HEK293T (cell line): ENCODE measurements around the gene INTS7.

ENCODE experiments used
- BHLHE40 ChIP-seq: fragments of 450-650 bp; IDR thresholded peaks from 2 replicates; pipeline ENCODE4 v1.6.1; 2016; ENCODE audit warnings: mild to moderate bottlenecking, moderate library complexity, borderline replicate concordance
- CTBP1 ChIP-seq: fragments of 450-650 bp; IDR thresholded peaks from 2 replicates; pipeline ENCODE4 v1.6.1; 2016; ENCODE audit warnings: borderline replicate concordance
- ELF4 ChIP-seq: fragments of 450-650 bp; IDR thresholded peaks from 2 replicates; pipeline ENCODE4 v1.6.1; 2017; ENCODE audit warnings: antibody characterized with exemption
- FOXA1 ChIP-seq: fragments of 450-650 bp; IDR thresholded peaks from 2 replicates; pipeline ENCODE4 v1.6.1; 2016; ENCODE audit warnings: mild to moderate bottlenecking
- FOXK2 ChIP-seq: fragments of 450-650 bp; IDR thresholded peaks from 2 replicates; pipeline ENCODE4 v1.6.1; 2016; ENCODE audit warnings: mild to moderate bottlenecking
- LEF1 ChIP-seq: fragments of 450-650 bp; IDR thresholded peaks from 2 replicates; pipeline ENCODE4 v1.6.1; 2017; ENCODE audit warnings: mild to moderate bottlenecking, borderline replicate concordance
- NFRKB ChIP-seq: fragments of 450-650 bp; IDR thresholded peaks from 2 replicates; pipeline ENCODE4 v1.6.1; 2016; ENCODE audit warnings: mild to moderate bottlenecking, moderate library complexity
- SP1 ChIP-seq: fragments of 450-650 bp; IDR thresholded peaks from 2 replicates; pipeline ENCODE4 v1.6.1; 2017
- SUZ12 ChIP-seq: fragments of 450-650 bp; IDR thresholded peaks from 2 replicates; pipeline ENCODE4 v1.6.1; 2016; ENCODE audit warnings: mild to moderate bottlenecking
- TARDBP ChIP-seq: fragments of 450-650 bp; IDR thresholded peaks from 2 replicates; pipeline ENCODE4 v1.6.1; 2016
- ZNF384 ChIP-seq: fragments of 450-650 bp; IDR thresholded peaks from 2 replicates; pipeline ENCODE4 v1.6.1; 2016
- TF ChIP-seq, protein P1 (sequence below): fragments of 450-650 bp; IDR thresholded peaks from 2 replicates; pipeline ENCODE4 v1.6.1; 2016

DNA sequence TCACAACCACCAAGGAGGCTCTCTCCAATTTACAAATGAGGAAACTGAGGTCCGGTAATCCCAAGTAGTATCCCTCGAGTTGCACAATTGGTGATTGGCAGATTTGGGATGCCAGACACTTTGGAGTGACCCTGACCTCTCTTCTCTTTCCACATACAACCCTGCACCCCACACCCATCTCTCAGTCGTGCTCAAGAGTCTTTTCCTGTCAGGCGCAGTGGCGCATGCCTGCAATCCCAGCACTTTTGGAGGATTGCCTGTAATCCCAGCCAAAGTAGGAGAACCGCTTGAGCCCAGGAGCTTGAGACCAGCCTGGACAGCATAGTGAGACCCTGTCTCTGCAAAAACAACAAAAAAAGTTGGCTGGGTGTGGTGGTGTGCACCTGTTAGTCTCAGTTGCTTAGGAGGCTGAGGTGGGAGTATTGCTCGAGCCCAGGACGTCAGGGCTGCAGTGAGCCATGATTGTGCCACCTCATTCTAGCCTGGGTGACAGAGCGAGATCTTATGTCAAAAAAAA lies 113.7 kb downstream of the INTS7 start:
- TF ChIP-seq FOXK2 (no peak), NFRKB (no peak), BHLHE40 (no peak), ZNF384 (no peak), ELF4 (no peak), SP1 (no peak), SUZ12 (no peak), CTBP1 (no peak), TARDBP (no peak), FOXA1 (no peak), LEF1 (no peak)
- TF ChIP-seq, protein P1, sequence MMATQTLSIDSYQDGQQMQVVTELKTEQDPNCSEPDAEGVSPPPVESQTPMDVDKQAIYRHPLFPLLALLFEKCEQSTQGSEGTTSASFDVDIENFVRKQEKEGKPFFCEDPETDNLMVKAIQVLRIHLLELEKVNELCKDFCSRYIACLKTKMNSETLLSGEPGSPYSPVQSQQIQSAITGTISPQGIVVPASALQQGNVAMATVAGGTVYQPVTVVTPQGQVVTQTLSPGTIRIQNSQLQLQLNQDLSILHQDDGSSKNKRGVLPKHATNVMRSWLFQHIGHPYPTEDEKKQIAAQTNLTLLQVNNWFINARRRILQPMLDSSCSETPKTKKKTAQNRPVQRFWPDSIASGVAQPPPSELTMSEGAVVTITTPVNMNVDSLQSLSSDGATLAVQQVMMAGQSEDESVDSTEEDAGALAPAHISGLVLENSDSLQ: no peak
